ENCODE measurements around the gene C2orf92.

DNA sequence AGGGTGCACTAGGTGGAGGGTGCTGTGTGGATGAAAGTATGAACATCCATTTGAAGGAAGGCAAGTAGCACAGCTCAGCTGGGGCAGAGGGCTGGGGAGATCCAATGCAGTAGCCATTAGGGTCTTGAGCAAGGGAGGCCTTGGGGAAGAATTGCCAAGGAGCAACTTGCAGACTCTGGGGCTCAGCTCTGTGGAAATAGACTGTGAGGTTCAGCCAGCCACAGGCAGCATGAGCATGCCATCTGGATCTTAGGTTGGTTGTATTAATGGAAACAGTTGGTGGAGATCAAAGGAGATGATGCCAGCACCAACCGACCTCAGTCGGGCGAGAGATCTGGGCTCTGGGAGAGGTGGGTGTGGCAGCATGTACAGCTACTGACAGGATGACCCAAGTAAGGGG lies 49.4 kb downstream of the C2orf92 start:
- TF ChIP-seq, protein P1, sequence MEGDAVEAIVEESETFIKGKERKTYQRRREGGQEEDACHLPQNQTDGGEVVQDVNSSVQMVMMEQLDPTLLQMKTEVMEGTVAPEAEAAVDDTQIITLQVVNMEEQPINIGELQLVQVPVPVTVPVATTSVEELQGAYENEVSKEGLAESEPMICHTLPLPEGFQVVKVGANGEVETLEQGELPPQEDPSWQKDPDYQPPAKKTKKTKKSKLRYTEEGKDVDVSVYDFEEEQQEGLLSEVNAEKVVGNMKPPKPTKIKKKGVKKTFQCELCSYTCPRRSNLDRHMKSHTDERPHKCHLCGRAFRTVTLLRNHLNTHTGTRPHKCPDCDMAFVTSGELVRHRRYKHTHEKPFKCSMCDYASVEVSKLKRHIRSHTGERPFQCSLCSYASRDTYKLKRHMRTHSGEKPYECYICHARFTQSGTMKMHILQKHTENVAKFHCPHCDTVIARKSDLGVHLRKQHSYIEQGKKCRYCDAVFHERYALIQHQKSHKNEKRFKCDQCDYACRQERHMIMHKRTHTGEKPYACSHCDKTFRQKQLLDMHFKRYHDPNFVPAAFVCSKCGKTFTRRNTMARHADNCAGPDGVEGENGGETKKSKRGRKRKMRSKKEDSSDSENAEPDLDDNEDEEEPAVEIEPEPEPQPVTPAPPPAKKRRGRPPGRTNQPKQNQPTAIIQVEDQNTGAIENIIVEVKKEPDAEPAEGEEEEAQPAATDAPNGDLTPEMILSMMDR (conservative IDR thresholded peaks at IDR 0.05), result no peak
- TF ChIP-seq EZH2 (IDR thresholded peaks at IDR 0.05; ENCODE audit: low read depth), result no peak
